Fibroblast of skin of back (primary cell): Measurements from ENCODE around the gene CCDC201. TPM values are rescaled to one million over a fixed set of nuclear protein-coding genes. Genes with fewer than 3 reads are reported as not detected.

Source experiments
- DNase-seq: peaks from one replicate; pipeline ENCODE4 v3.0.0-alpha.2; 2013
- polyA plus RNA-seq, 2 experiments: library from polyadenylated mRNA; unstranded; fragments of 120-200 nt; gene quantifications; one replicate each; pipeline ENCODE4 v1.2.1, GENCODE V29; 2013; ENCODE audit not compliant: insufficient read length in 2 of 2

CCDC201 gene, protein sequence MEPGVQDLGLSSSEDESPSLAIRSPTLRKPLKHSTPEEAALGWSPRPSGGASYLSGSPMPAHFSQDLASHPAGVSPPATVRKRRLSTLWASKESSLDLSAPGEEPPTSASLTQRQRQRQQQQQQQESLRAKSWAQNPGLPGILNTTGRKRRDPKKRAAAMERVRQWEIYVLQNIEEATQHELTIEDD
- not detected for polyA plus RNA-seq (2013, experiment 1 of 2; ENCODE audit: insufficient read length)
- polyA plus RNA-seq (2013, experiment 2 of 2; ENCODE audit: insufficient read length): not detected

DNA sequence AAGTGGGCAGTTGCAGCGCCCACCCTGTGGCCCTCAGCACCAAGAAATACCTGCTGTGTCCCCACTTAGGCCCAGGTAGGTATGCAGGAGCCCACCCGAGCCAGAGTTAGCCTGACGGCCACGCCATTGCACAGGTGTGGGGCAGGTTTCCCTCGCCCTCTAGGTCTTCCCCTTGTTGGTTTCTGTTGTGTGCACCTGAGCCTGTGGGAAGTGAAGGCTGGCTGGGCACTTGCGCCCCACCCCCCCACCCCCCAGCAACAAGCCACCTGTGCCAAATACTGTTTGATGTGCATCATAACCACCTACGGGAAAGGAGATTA lies at the start of gene CCDC201:
Gene CCDC201 (minus strand): TSS at position 48 of the 320 bp plus-strand sequence. CDS start 75 bp downstream, outside the sequence.
- no peak for DNase-seq

DNA sequence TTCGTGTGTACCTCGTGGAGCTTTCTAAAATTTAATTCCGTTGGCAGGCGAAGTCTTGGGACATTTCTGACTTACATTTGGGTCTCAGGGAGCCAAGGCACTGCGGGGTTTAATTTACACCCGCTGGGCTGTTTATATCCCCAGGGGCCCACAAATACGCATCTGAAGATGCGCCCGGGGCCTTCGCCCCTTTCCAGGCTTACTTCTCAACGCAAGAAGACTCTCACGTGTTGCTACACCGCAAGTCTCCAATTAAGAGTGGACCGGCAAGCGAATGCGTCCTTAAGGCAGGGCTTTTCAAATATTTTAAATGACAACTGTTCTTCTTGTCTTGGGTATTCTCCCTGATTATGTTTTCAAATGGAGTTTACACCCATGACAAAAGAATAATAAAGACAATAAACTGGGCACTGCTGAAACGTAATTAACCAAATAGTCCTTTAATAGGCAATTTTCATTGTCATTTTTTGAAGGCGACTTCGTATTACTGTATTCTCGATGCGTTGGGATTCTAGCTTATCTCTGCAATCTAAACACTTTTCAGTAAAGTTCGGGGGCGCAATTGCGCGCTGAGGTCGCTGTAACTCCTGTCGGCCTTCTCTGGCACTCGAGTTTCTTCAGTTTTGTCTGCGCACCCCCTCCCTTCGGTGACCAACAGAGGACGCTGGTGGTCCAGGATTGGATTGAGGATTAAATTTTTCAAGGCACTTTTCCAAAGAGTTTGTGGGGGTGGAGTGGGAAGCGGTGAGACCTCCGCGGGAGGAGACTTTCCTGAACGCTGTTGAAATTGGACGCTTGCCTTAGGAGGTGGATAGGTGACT lies 49.0 kb upstream of the CCDC201 start:
- DNase-seq: peak; percentile 80

DNA sequence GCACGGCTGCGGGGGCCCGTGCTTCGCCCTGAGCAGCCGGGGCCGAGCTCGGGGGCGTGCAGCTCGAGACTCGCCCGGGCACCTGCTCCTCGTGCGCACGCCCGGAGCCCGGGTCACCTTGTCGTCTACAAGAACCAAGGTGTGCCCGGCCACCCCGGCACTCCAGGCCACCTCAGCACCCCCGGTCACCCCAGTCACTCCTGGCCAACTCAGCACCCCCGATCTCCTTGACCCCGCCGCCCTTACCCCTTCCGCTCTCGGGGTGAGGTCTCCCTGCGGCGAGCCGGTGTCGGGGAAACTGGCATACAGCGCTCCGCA lies 48.5 kb upstream of the CCDC201 start:
- DNase-seq: no peak

DNA sequence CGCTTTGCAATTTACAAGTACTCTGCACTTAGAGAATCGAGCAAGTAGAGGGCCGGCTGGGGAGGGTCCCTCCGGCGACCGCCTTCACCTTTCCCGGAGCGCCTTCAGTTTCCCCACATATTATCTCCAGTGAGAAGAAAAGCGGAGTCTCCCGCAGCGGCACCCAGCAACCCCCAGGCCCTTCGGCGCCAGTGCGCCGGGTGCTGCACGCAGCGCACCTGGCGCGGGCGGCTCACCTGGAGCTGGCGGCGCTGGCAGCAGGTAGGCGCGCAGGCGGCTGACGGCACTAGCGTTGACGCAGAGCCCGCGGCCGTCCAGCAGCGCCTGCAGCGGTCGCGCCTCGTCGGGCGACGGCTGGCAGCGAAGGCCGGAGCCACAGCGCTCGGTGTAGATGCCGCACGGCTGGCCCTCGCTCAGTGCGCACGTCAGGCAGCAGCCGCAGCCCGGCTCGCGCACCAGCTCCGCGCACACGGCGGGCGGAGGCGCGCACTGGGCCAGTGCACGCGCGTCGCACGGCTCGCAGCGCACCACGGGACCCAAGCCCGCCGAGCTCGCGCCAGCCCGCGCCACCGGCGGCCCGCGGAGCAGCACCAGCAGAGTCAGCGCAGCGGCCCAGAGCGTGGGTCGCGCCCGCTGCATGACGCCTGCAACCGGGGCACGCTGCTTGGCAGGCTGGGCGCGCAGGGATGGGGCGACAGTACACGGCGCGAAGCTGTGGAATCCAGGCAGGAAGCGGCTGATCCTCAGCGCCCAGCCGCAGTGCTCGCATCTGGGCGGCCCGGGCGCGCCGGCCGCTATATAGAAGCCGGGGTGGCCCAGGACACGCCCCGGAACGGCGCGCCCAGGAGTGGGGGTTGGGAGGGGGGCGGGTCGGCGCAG lies 47.9 kb upstream of the CCDC201 start, which contains the start of gene IGFBP3:
Gene IGFBP3 (minus strand): TSS at position 771 of the 879 bp plus-strand sequence. CDS start 132 bp downstream, at position 639.
- peak; percentile 74 for DNase-seq

DNA sequence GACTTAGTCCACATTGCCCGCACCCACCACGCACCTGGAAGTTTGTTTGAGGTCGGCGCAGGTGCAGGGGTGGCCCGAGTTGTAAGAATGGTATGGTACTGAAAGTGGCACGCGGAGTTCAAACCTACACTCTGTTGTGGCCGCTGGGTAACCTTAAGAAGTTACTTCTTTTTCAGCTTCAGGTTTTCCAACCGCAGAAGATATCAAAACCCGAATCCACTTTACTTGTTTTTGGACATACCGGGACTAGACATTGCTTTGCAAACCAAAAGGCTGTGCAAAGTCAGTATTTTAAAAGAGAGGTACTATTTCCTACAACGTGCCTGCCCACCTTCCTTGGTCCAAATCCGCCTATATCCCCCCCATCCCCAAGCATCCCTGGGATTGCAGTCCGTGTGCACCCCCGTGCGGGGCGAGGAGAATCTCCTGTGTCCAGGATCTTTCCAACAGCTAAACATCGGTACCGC lies 47.1 kb upstream of the CCDC201 start:
- no peak for DNase-seq

DNA sequence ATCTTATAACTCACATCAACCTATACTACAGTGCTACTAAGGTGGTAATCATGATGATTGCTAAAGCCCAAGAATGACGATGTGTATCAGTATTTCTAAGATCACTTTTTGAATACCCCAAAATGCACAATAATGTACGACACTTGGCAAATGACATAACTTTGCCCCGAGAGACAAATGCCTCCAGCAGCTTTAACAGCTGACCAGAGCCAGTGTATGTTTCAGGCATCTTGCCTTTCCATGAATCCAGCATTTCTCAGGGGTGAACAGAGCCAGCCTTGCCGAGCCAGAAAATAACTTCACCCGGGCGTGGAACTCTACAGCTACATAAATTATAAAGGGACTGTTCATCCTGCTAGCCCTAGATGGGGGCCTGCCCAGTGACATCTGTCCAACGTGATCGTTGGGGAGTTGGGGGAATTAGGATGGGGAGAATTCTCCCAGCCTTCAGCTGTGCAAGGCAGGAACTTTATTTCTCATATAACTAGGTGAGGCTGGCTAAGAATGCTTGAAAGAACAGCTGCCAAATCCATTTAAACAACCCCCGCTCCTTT lies 46.4 kb upstream of the CCDC201 start:
- DNase-seq: no peak

DNA sequence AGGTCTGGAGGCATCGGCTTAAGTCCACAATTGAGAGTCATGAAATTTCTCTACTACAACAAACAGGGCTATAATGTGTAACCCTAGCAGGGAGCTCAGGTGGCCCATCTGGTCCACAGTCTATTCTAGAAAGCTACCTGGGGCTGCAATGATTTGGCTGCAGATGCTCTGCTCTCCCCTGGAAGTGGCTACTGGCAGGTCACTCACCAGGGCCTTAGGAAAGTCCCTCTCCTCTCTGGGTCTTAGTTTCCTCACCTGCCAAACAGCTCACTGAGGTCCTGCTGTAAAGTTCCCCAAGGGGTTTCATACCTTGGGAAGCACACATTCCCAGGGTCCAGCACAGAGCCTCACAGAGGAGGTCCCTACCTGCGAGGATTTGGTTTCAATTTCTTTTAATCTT lies 45.7 kb upstream of the CCDC201 start:
- DNase-seq: no peak

DNA sequence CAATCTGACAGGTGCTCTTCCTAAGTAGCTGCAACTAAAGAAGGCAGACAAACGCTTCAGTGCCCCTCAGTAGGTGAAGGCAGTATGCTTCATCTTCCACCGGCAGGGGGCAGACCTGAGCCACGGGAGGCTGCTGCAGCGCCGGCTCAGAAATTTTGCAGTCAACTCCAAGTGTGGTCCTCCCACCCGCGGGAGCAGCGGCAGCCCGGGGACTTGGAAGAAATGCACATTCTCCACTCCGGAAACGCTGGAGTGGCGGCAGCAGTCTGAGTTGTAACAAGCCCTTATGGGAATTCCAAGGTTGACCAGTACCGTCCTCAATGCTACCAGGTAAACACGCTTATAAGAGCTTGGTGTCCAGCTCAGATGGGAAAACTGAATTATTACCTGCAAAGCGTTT lies 44.8 kb upstream of the CCDC201 start:
- DNase-seq: peak; percentile 76

DNA sequence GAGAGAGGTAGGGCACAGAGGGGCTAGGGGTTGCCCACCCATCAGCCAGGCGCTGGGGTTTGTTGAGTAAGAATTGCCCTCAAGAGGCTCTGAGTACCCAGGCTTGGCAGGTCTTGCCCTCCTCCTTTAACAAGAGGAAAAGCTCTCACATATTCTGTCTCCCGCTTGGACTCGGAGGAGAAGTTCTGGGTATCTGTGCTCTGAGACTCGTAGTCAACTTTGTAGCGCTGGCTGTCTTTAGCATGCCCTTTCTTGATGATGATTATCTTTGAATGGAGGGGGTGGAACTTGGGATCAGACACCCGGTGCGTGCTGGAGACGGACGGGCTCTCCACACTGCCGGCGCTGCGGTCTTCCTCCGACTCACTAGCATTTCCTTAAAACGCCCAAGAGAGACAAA lies 44.2 kb upstream of the CCDC201 start:
- DNase-seq: no peak

DNA sequence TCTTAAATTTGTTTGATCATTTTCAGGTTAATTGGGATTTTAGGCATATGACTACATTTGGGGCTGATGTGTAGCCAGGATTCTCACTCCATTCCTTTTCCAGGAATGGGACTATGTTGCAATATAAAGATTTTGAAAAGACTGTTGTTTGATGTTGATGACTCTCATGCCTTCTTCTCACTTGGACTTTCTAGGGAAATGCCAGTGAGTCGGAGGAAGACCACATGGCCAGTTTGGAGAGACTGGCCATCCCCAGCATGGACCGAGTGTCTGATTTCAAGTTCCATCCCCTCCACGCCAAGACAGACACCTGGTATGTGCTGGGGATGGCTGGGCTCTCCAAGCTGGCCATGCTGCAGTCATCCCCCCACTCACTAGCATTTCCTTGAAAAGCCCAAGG lies 42.7 kb upstream of the CCDC201 start:
- peak; percentile 32 for DNase-seq

DNA sequence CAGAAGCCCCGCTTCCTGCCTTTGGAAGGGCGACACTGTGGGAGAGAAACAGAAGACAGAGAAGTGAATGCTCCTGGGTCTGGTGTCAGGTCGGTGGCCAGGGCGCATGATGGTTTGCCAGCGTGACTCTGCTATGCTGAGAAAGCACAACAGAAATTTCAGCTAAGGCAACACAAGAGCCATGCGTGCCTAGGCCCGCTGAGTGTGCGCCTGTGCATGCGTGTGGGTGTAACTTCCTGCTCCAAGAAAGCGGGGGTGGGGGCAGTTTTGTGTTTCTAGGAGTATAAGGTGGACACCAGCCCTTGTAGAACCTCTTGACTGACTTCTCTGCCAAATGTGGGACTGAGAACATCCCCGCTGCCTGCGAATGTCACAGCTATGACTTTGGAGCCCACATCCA lies 42.0 kb upstream of the CCDC201 start:
- DNase-seq: no peak

DNA sequence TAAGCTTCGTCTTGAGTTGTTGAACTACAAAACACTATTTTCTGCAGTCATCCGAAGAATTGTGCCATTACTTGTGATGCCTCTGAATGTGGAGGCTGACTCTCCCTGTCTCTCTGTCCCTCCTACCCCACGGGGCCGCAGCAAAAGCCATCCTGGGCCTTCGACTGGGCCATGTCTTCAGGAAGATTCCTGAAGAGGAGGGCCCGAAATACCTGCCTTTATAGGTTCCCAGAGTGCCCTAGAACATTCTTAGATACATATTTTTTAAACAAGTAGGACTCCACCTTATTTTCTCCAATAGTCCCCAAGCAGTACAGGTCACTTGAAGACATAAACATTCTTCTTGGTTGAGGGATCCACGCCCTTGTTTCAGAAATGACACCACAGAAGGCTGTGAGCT lies 40.1 kb upstream of the CCDC201 start:
- no peak for DNase-seq

DNA sequence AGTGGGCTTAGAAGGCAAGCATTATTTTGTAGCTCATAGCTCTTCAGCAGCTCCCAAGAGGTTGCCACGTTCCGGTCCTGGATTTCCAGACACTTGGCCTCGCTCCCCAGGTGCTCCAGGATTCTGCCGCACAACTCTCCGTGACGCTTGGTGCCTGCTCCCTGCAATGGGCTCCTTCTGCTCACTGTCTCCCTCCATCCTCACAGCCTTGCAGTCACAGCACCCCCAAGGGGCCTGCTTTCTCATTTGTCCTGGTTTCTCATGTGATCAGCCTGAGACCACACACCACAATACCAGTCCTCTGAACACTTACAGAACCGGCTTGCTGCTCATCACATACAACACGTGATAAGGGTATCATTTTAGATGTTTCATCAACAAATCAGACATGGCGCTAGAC lies 38.4 kb upstream of the CCDC201 start:
- DNase-seq: no peak

DNA sequence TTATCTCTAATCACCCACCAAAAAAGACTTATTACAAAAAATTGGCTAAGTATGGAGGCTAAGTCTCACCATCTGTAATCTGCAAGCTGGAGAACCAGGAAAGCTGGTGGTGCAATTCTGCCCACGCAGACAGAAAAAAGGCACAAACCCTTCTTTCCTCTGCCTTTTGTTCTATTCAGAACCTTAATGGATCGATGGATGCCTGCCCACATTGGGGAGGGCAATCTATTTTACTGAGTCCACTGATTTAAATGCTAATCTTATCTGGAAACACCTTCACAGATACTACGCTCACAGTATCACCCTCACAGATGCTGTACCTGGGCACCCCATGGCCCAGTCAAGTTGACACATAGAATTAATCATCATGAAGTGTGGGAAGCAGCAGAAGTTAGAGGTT lies 38.0 kb upstream of the CCDC201 start:
- DNase-seq: no peak

DNA sequence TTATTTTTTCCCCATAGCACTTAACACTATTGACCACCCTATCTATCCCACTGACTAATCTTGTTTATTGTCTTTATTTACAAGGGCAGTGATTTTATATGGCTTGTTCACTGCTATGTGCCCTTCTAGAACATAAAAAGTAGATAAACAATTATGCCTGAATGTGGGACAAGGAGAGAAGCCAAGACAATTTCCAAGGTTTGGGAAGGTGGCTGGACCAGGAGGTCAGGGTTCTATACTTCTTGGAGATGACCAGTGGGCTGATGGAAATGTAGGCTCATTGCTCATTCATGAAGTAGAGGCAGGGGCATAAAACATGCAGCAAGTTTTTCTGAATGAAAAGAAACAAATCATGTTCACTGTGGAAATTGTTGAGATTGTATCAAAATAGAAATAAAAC lies 36.7 kb upstream of the CCDC201 start:
- DNase-seq: no peak

DNA sequence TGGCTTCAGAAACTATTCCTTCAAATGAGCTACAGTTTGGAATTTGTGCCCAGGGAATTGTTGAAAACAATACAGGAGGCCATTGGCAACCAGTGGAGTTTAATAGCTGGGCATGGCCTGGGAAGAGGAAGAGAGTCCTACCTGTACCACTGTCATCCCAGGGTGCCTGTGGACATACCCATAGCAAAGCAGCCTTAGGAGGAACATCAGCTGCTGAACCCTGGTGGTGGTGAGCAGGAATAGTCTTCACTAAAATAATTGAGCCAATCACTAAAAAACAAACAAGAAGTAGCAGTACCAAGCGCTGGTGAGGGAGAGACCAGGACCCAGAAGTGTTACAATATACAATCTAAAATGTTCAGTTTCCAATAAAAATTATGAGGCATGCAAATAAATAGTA lies 29.9 kb upstream of the CCDC201 start:
- DNase-seq: no peak

DNA sequence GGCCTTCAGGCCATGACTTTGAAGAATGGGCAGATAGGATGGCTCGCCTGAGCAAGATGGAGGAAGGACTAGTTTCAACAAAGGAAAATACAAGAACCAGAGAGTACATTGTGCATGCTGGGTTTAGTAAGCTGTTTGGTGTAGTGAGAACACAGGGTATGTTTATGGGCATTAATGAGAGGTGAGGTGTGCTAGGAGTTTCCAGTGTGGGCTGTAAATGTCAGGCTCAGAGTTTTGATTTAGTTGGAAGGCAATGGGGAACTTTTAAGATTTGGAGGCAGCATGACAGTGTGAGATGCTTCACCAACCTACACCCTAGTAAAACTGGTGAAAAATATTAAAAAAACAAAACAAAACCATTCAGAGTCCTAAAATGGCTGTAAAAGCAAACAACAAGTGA lies 28.7 kb upstream of the CCDC201 start:
- no peak for DNase-seq

DNA sequence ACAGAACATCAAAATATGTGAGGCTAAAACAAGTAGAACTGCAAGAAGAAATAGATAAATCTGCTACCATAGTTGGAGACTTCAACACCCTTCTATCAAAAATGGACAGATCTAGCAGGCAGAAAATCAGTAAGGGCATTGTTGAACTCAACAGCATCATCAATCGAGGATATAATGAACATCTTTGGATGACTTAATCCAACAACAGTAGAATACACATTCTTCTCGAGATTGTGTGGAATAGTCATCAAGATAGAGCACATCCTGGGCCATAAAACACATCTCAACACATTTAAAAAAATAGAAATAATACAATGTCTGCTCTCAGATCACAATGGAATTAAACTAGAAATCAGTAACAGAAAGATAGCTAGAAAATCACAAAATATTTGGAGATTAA lies 25.3 kb upstream of the CCDC201 start:
- DNase-seq: peak; percentile 45

DNA sequence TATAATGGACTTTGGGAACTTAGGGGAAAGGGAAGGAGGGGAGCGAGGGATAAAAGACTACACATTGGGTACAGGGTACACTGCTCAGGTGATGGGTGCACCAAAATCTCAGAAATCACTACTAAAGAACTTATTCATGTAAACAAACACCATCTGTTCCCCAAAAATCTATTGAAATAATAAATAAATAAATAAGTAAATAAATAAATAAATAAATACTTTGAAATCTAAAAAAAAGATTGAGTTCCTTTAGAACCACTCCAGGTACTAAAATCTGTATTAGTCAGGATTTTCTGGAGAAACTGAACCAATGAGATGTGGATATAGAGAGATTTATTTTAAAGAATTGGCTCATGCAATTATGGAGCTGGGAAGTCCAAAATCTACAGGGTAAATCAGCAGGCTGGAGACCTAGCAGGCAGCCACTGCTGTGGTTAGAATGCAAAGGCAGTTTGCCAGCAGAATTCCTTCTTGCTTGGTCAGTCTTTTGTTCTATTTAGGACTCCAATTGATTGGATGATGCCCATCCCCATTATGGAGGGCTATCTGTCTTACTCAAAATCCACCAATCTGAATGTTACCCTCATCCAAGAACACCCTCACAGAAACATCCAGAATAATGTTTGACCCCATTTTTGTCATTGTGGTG lies 24.3 kb upstream of the CCDC201 start:
- DNase-seq: peak; percentile 83

DNA sequence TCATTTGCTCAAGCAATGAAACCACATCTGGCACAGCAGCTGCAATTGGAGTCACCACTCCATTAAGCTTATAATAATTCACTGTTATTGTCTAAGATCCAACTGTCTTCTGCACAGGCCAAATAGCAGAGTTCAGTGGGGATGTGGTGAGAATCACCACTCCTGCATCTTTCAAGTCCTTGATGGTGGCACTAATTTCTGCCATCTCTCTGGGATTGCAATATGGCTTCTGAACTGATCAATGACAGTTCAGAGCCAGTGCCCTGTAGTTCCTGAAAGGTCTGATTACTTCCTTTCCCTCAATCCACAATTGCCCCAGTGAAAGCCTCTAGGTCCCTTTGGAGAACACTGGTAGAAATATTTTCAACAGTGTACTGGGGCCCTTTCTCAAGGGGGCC lies 21.8 kb upstream of the CCDC201 start:
- DNase-seq: no peak

DNA sequence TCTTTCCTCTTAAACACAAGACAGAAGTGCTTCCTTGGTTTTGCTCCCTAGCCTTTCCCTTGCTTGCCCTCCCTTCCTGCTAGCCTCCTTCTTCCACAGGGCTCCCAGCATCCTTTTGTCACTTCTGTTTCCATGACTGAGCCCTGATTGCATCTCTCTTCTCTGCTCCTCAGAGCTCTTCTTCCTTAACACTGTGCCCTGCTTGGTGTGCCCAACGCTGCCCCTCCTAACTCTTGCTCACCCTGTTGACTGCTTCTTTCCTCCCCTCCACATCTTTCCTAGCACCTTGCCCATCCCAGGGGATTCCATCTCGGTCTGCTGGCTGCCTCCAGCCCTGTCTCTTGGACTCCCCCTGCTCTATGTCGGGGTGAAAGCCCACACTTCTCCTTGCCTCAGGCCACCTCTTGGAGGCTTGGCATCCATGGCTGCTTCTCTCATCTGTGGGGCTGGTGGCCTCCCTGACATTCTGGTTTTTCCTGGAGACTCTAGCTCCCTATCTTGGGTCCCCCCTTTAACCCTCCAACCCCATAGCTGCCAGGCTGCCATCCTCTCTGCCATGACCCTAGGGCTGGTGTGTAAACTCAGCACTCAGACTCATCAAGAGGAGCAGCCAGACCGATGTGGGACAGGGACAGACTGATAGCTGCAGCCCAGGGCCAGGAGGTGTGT lies 21.2 kb upstream of the CCDC201 start:
- no peak for DNase-seq
